IMR-90 (cell line): ENCODE data around the gene AAMP. TPM values are rescaled to one million over a fixed set of nuclear protein-coding genes. Genes with fewer than 3 reads are reported as not detected.
"Not testable (repeated sequence)": the region's sequence is repeated elsewhere in the genome, so short reads cannot be mapped to it uniquely, and the experiment has no call there.

Experiments
- ATAC-seq: fragments of 200-7000 bp; cut with Tn5 transposase; 2 replicates; pipeline ENCODE4 v1.9.1; 2020; ENCODE audit warnings: low read depth, mild to moderate bottlenecking, moderate library complexity
- BruUV-seq: library from RNA; stranded (reverse); fragments of 400-500 nt; replicated peaks from 2 replicates; lab custom pipeline; 2021; lab: Mats Ljungman, UMichigan
- CTCF ChIA-PET: fragments of 300-600 bp; formaldehyde crosslinking; extraction: SDS; loops from one replicate; lab custom pipeline; 2021; ENCODE audit warnings: antibody characterized with exemption; lab: Yijun Ruan, JAX
- POLR2A ChIA-PET: fragments of 300-600 bp; sonication (Branson Sonifier 250); formaldehyde crosslinking; loops from one replicate; lab custom pipeline; 2022; ENCODE audit warnings: antibody characterized with exemption; ENCODE audit not compliant: unreplicated experiment; lab: Charles Lee
- DNase-seq: peaks from one replicate; pipeline ENCODE4 v3.0.0; 2013
- H2AFZ ChIP-seq: replicated peaks from 2 replicates; pipeline ENCODE3; 2013; ENCODE audit warnings: low read length, mild to moderate bottlenecking; ENCODE audit not compliant: poor library complexity
- H2AK5ac ChIP-seq: 2 replicates; pipeline ENCODE4 v1.6.1; 2013; ENCODE audit warnings: low read depth, low read length, inconsistent platforms
- H2AK9ac ChIP-seq: replicated peaks from 2 replicates; pipeline ENCODE3; 2013; ENCODE audit warnings: mild to moderate bottlenecking, low read depth, low read length, moderate library complexity; ENCODE audit not compliant: poor library complexity
- H2BK120ac ChIP-seq: 2 replicates; pipeline ENCODE4 v1.6.1; 2013; ENCODE audit warnings: low read depth, low read length, inconsistent platforms
- H2BK15ac ChIP-seq: 3 replicates; pipeline ENCODE4 v1.6.1; 2013; ENCODE audit warnings: low read depth, low read length, inconsistent platforms
- H2BK20ac ChIP-seq: 2 replicates; pipeline ENCODE4 v1.6.1; 2013; ENCODE audit warnings: low read depth, mild to moderate bottlenecking, inconsistent platforms, low read length, moderate library complexity
- H2BK5ac ChIP-seq: 2 replicates; pipeline ENCODE4 v1.6.1; 2013; ENCODE audit warnings: mild to moderate bottlenecking, low read depth, low read length, inconsistent platforms; ENCODE audit not compliant: poor library complexity, severe bottlenecking
- H3K14ac ChIP-seq: replicated peaks from 2 replicates; pipeline ENCODE4 v1.6.1; 2013; ENCODE audit warnings: low read depth, low read length, inconsistent platforms
- H3K18ac ChIP-seq: 2 replicates; pipeline ENCODE4 v1.6.1; 2013; ENCODE audit warnings: low read depth, low read length, control low read depth
- H3K23ac ChIP-seq: 2 replicates; pipeline ENCODE4 v1.6.1; 2013; ENCODE audit warnings: low read depth, low read length, inconsistent platforms
- H3K27ac ChIP-seq: 2 replicates; pipeline ENCODE4 v1.5.1; 2013; ENCODE audit warnings: mild to moderate bottlenecking, control low read depth, low read length; ENCODE audit not compliant: insufficient read depth
- H3K27me3 ChIP-seq: 2 replicates; pipeline ENCODE4 v1.6.1; 2013; ENCODE audit warnings: low read length; ENCODE audit not compliant: control insufficient read depth, insufficient read depth
- H3K36me3 ChIP-seq: 2 replicates; pipeline ENCODE4 v1.6.1; 2013; ENCODE audit warnings: low read length, mixed read lengths; ENCODE audit not compliant: control insufficient read depth, insufficient read depth
- H3K4ac ChIP-seq: 2 replicates; pipeline ENCODE4 v1.6.1; 2013; ENCODE audit warnings: low read depth, low read length, inconsistent platforms
- H3K4me1 ChIP-seq: 2 replicates; pipeline ENCODE4 v1.6.1; 2013; ENCODE audit warnings: low read length, mixed read lengths; ENCODE audit not compliant: control insufficient read depth, insufficient read depth
- H3K4me2 ChIP-seq: 2 replicates; pipeline ENCODE4 v1.6.1; 2013; ENCODE audit warnings: low read depth, mild to moderate bottlenecking, control low read depth, low read length, moderate library complexity
- H3K4me3 ChIP-seq: 2 replicates; pipeline ENCODE4 v1.5.1; 2013; ENCODE audit warnings: low read depth, mild to moderate bottlenecking, control low read depth, low read length, moderate library complexity; ENCODE audit not compliant: insufficient read depth
- H3K56ac ChIP-seq: 2 replicates; pipeline ENCODE4 v1.6.1; 2013; ENCODE audit warnings: low read length, inconsistent platforms; ENCODE audit not compliant: insufficient read depth; ENCODE audit errors: extremely low read depth
- H3K79me1 ChIP-seq, 2 experiments: 2 replicates each; pipeline ENCODE4 v1.6.1; 2013; ENCODE audit warnings: low read length in 2 of 2, inconsistent platforms in 1 of 2, low read depth in 1 of 2
- H3K9ac ChIP-seq: 2 replicates; pipeline ENCODE4 v1.6.1; 2013; ENCODE audit warnings: low read depth, low read length, control low read depth
- H3K9me1 ChIP-seq: 2 replicates; pipeline ENCODE4 v1.6.1; 2013; ENCODE audit warnings: low read length, inconsistent platforms; ENCODE audit not compliant: insufficient read depth
- H3K9me3 ChIP-seq: 2 replicates; pipeline ENCODE4 v1.6.1; 2013; ENCODE audit warnings: low read length; ENCODE audit not compliant: control insufficient read depth, insufficient read depth
- H4K20me1 ChIP-seq: 2 replicates; pipeline ENCODE4 v1.6.1; 2013; ENCODE audit warnings: low read length, inconsistent platforms; ENCODE audit not compliant: insufficient read depth
- H4K5ac ChIP-seq: 2 replicates; pipeline ENCODE4 v1.6.1; 2013; ENCODE audit warnings: mild to moderate bottlenecking, low read depth, low read length, control low read depth
- H4K8ac ChIP-seq, 2 experiments: 2 replicates each; pipeline ENCODE4 v1.6.1; 2013; ENCODE audit warnings: low read depth in 2 of 2, low read length in 2 of 2, control low read depth in 1 of 2, inconsistent platforms in 1 of 2
- H4K91ac ChIP-seq: 2 replicates; pipeline ENCODE4 v1.6.1; 2013; ENCODE audit warnings: low read depth, low read length, inconsistent platforms; ENCODE audit not compliant: insufficient read depth
- WGBS, 2 experiments: methylation state at CpG; one replicate each; pipeline versions ENCODE4 v1.1.5 to v1.1.7; 2013; ENCODE audit warnings: missing lambda C conversion rate in 2 of 2; ENCODE audit not compliant: insufficient read length in 1 of 2; ENCODE audit errors: extremely low coverage in 2 of 2; 5-methylcytosine and 5-hydroxymethylcytosine counted together
- dilution Hi-C: fragments of 300-500 bp; cut with HindIII; formaldehyde crosslinking; loops from one replicate; pipeline ENCODE4 v1.14.3; 2018; ENCODE audit warnings: low sequenced_read_pairs; ENCODE audit not compliant: unreplicated experiment
- in situ Hi-C: fragments of 300-500 bp; cut with MboI; formaldehyde crosslinking; loops from 3 replicates; pipeline ENCODE4 v1.14.3; 2019; ENCODE audit warnings: low sequenced_read_pairs, inconsistent platforms, mixed read lengths
- intact Hi-C: fragments of 100-400 bp; cut with micrococcal nuclease; formaldehyde crosslinking; loops from 2 replicates; pipeline ENCODE4 v1.10.0; 2022
- polyA plus RNA-seq, 3 experiments: library from polyadenylated mRNA; depleted of rRNA; stranded (reverse); fragments of >200 nt; gene quantifications; 2 replicates each; pipeline ENCODE4 v1.2.3, GENCODE V29; 2012; ENCODE audit warnings: low replicate concordance in 1 of 3
- total RNA-seq: library from RNA; depleted of rRNA; stranded (reverse); fragments of >200 nt; gene quantifications from 2 replicates; pipeline ENCODE4 v1.2.3, GENCODE V29; 2012

AAMP gene
- total and polyA plus RNA-seq, 2 of the 4 experiments (the other 2 are of a cell fraction) = 104 to 112 TPM

DNA sequence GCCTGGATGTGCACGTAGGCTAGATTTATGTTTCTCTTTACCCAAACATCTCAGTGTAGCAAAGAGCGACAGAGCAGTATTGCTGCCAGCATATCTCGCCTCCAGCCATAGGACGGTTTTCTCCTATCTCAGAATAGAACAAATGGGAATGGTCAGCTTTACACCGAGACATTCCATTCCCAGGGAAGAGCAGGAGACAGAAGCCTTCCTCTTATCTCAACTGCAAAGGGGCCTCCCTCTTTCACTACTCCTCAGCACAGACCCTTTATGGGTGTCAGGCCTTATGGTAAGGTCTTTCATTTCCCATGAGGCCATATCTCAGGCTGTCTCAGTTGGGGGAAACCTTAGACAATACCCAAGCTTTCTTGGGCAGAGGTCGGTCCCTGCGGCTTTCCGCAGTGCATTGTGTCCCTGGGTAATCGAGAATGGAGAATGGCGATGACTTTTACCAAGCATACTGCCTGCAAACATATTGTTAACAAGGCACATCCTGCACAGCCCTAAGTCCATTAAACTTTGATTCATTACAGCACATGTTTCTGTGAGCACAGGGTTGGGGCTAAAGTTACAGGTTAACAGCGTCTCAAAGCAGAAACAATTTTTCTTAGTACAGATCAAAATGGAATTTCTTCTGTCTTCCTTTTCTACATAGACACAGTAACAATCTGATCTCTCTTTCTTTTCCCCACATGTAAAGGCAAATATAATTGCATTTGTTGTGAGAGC is 41.8 kb upstream of the AAMP start:
- ATAC-seq, H2AK5ac ChIP-seq, H3K9me3 ChIP-seq, BruUV-seq, H3K18ac ChIP-seq, H3K23ac ChIP-seq, H2BK5ac ChIP-seq, H4K91ac ChIP-seq, H3K56ac ChIP-seq, H2BK120ac ChIP-seq, H3K27me3 ChIP-seq, H3K79me1 ChIP-seq, H4K8ac ChIP-seq, DNase-seq, H3K36me3 ChIP-seq, POLR2A ChIA-PET, intact Hi-C loops, H4K5ac ChIP-seq, H4K20me1 ChIP-seq, H3K27ac ChIP-seq, H2BK20ac ChIP-seq, H2BK15ac ChIP-seq, H2AK9ac ChIP-seq, H3K9ac ChIP-seq, dilution Hi-C loops, H3K14ac ChIP-seq, H3K4me1 ChIP-seq, H3K9me1 ChIP-seq, H3K4me3 ChIP-seq: not testable (repeated sequence)
- WGBS, 2 experiments = no CpG with 5 or more reads among the region's 11 CpGs
- in situ Hi-C loops = loop anchor here (5.0 kb wide), 1 partner anchor 41 kb away; no protein-coding TSS in a partner anchor
- Histone ChIP-seq H2AFZ (peak overlapping the region; percentile 43), H3K4me2 (0 out of 2 replicates have a peak overlapping the region, but pooled peaks have one; percentile 10), H3K4ac (0 out of 2 replicates have a peak overlapping the region, but pooled peaks have one; percentile 2)
- CTCF ChIA-PET = interaction anchor here (0.7 to 1.0 kb wide), 4 partner anchors 11 to 978 kb away, joined by 3 to 4 read pairs (median 3); partner anchors contain the start of gene CATIP
